GM19023 (cell line): ENCODE results near the gene FOXA1.

ENCODE experiments used
- ATAC-seq: cut with Tn5 transposase; IDR thresholded peaks from one replicate; pipeline ENCODE4 v1.9.1; 2021; ENCODE audit warnings: mild to moderate bottlenecking, moderate library complexity; ENCODE audit not compliant: unreplicated experiment

Gene FOXA1

DNA sequence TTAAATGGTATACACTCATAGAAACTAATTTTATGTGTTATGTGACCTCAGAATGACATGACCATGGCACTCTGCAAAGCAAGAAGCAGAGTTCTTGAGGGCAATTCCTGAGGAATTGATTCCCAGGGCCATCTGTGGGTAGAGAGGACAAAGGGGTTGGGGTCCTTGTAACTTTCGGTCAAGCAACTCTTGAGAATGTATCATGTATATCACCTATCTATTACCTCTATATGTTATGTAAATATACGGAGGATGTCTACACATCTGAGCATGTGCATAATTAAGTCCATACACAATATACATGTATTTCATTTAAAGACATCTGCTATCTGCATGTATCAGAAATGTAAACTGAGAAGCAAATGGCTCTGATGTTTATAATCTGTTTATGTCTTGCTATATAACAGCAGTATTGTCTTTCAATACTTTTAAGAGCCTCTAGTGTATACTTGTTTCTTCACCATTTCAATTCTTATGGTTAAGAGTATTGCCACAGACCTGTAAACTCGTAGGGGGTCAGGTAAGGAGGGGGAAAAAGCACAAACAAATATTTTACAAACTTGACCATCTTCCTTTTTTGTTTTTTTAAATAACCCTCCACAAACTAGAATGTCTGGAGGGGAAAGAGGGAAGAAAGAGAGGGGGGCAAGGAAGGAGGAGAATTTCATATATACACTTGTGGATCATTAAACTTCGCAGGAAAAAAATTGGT lies 4.5 kb downstream of the FOXA1 start:
- ATAC-seq = no peak

- ATAC-seq = no peak
Observed at GRCh38 chr14:37589715-37590427, 5.2 kb downstream of the FOXA1 start.

- ATAC-seq = no peak
Observed at GRCh38 chr14:37588956-37589714, 5.9 kb downstream of the FOXA1 start.

GRCh38 chr14:37588667-37588955 lies 6.4 kb downstream of the FOXA1 start:
- no peak for ATAC-seq

DNA sequence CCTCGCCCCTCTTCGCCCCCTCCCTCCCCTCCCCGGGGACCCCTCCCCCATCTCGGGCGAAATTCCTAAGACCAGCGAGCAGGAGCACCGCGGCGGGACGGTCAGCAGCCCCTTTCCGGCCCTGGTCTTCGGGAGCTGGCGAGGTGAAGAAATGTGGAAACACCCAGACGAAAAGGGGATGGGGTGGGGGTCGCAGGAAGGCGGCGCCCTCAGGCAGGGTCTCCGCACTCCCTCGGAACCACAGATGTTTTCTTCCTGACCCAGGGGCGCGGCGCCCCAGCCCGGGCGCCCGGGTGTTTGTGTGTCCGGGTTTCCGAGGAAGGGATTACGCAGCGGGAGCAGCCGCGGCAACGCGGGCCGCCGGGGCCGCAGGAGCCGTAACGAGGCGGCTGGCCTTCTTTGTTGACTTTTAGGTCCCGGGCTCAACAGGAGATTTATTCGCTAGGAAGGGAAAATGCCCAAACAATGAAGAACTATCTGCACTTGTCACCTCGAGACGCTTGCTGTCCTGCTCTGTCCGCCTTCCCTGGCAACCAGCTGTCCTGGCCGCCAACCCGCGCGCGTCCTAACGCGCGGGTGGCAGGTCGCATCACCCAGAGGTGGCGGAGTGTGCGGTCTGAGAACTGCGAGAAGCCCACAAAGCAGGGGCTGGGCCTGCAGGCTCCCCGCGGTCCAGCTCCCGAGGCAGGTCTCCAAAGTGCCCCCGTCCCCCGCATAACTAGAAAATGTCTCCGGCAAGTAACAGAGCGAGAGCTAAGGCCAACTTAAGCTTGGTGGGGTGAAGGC lies 7.0 kb downstream of the FOXA1 start:
- ATAC-seq = no peak

- ATAC-seq = no peak
Observed at GRCh38 chr14:37587131-37587803, 7.8 kb downstream of the FOXA1 start.

- ATAC-seq = no peak
Observed at GRCh38 chr14:37586797-37587130, 8.3 kb downstream of the FOXA1 start.

DNA sequence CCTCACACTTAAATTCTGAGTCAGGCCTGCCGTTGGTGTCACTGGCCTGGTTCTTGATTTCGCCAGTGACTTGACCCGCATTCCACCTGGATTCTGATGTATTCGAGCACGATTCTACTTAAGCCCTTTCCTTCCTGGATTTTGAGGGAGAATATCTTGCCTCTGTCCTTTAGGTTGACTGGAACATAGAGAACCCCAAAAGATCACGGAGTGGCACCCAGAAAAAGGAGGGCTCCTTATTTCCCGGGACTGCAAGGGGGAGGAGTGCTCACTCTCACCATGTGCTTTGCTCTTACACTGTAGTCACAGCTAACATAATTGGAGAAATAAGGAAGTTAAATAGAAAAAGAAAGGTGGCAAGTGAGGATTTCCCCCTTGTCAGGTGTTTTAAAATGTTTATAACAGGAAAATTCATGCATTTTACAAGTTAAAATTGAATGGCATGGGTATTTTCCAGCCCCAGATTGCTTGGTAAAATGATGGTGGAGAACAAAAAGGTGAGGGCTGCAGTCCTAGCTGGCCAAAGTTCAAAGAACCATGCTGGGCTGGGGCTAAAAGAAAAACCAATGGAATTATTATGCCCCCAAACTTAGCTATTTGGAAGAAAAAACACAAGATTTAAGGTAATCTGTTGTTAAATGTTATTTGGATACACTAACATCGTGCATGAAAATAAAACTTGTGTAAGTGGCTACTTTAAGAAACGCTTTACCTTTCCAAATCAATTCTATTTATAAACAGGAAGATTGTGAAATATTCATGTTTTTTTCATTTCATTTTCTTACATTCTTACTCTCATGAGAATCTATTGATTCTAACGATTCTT lies 8.9 kb downstream of the FOXA1 start:
- no peak for ATAC-seq

DNA sequence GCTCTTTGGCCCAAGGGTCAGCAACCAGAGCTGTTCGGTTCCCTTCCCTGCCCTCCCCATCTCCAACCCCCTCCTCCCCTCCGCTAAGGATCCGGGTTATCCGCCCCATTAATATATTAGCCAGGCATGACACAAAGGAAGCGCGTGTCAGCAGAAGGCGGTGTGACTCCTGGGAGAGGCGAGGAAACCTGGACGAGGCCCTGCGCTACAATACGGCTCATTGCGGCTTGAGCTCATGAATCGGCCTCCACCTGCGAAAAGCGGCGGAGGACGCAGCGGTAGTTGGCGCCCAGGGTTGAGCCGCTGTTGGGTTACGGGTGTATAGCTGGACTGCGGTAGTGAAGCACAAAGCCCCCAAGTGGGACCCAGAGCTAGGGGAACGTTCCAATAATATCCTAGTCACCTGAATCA lies 9.9 kb downstream of the FOXA1 start:
- ATAC-seq = no peak

- ATAC-seq = no peak
Observed at GRCh38 chr14:37584211-37585100, 10.6 kb downstream of the FOXA1 start.

- ATAC-seq = no peak
Observed at GRCh38 chr14:37583358-37584210, 11.5 kb downstream of the FOXA1 start.

- ATAC-seq = no peak
Observed at GRCh38 chr14:37580146-37580545, 14.9 kb downstream of the FOXA1 start.

GRCh38 chr14:37579274-37579673 lies 15.8 kb downstream of the FOXA1 start:
- ATAC-seq = no peak

GRCh38 chr14:37573356-37573755 lies 21.7 kb downstream of the FOXA1 start:
- ATAC-seq = no peak

- ATAC-seq = no peak
Observed at GRCh38 chr14:37571391-37571790, 23.7 kb downstream of the FOXA1 start.

- ATAC-seq = no peak
Observed at GRCh38 chr14:37569729-37570128, 25.3 kb downstream of the FOXA1 start.

DNA sequence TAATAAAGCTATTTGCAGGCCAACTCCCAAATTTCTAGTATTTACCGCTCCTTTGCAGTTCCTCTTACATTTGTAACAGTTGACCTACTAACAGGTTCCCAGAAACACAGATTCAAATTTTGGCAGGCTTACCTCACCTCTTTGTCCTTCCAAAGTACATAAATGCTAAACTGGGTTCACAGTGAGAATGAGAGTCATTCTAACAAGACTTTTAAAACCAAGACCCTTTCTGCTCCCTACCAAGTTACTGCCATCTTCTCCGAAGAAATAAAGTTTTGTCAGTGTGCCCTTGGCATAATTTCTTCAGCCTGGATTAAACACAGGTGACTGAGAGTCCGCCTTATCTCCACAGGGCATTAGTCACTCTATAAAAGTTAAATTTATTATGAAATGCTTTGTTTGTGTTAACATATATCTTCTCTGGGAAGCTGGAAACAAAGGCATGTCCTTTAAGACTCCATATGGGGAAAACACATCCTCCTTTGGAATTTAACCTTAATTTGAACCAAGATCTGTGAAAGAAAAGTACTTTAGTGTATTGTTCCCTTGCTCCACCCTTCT lies 28.2 kb downstream of the FOXA1 start:
- ATAC-seq = no peak

DNA sequence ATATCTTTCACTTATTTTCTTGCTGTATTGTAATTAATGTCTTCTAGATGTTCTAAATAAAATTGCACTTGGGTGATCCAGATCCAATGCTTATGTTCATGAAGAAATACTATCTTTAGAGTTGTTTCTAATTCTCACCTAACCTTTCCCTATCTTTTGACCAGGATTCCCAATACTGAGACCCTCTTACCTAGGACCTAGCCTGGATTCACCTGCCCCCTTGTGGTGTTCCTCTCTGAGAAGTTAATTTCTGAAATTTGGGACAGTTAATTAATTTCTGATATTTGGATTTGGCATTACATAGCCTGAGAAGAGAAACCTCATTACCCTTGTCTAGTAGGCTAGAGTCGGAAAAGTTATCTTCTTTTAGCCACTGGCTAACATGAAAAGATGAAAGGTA lies 29.5 kb downstream of the FOXA1 start:
- no peak for ATAC-seq
